K562 (cell line): ENCODE data around the gene LY6G5B. TPM values are rescaled to one million over a fixed set of nuclear protein-coding genes. Genes with fewer than 3 reads are reported as not detected.
A peak's percentile ranks its signal among the peaks of the same experiment; 100 is the strongest.

Experiments used
- CREB3L1 ChIP-seq: fragments of 450-650 bp; IDR thresholded peaks from 2 replicates; pipeline ENCODE4 v1.6.1; 2014; ENCODE audit warnings: low read depth, mild to moderate bottlenecking, moderate library complexity, borderline replicate concordance
- HDAC6 ChIP-seq: IDR thresholded peaks from 2 replicates; pipeline ENCODE4 v1.6.1; 2012; ENCODE audit warnings: low read depth, mild to moderate bottlenecking, control low read depth, inconsistent platforms, low read length, moderate library complexity
- NKRF ChIP-seq: fragments of 450-650 bp; IDR thresholded peaks from 2 replicates; pipeline ENCODE4 v1.6.1; 2016; ENCODE audit warnings: borderline replicate concordance
- RCOR1 ChIP-seq, 2 experiments: IDR thresholded peaks; 2 replicates each; pipeline ENCODE4 v1.6.1; 2012; ENCODE audit warnings: low read depth in 2 of 2, low read length in 2 of 2, borderline replicate concordance in 1 of 2, improper control_type of control experiment in 1 of 2
- RHOXF2B ChIP-seq: fragments of 250-450 bp; sonication (Bioruptor Pico); conservative IDR thresholded peaks from 2 replicates; pipeline ENCODE4 v1.5.1; 2021
- ZNF398 ChIP-seq: fragments of 250-450 bp; sonication (Bioruptor Pico); IDR thresholded peaks from 2 replicates; pipeline ENCODE4 v1.8.0; 2021; ENCODE audit warnings: moderate library complexity, mild to moderate bottlenecking, inconsistent platforms
- polyA plus RNA-seq, 8 experiments: library from polyadenylated mRNA; depleted of rRNA in 4 of 8; stranded (reverse) in 5 of 8; unstranded in 3 of 8; fragments of >200 nt; fragmentation: Nextera tagmentation in 2 of 8; fragmentation: Illumina TruSeq in 1 of 8; extraction: Ambion mirVana in 2 of 8; extraction: Trizol in 1 of 8; gene quantifications; 2 replicates each; pipeline versions ENCODE4 v1.2.1 to v1.2.3, GENCODE V29; 2011 to 2014; ENCODE audit warnings: inconsistent platforms in 1 of 8, missing spikeins in 1 of 8
- total RNA-seq, 7 experiments: library from RNA; depleted of rRNA in 6 of 7; stranded (reverse); fragments of >200 nt in 6 of 7; fragmentation: Illumina TruSeq in 2 of 7; extraction: Trizol in 2 of 7; gene quantifications; 2 replicates each; pipeline versions ENCODE4 v1.2.1 to v1.2.3, GENCODE V29; 2011 to 2021; ENCODE audit warnings: low replicate concordance in 1 of 7

The LY6G5B gene
- total and polyA plus RNA-seq, 9 of the 15 experiments (the other 6 are each of a cell fraction or from before 2014, with no cell fraction given): 6.0 to 27.0 (median 7.5) TPM

- TF ChIP-seq NKRF (peak; percentile 37), CREB3L1 (0 out of 2 replicates have a peak, but pooled peaks have one; percentile 31), RCOR1 (IDR thresholded peaks at IDR 0.05; ENCODE audit: borderline replicate concordance in 1 of 2, low read depth in 2 of 2, low read length in 2 of 2) (peak; percentile 55 to 83; a peak in 2 of 4 replicates), RHOXF2B (CRISPR knock-in tag) (peak; percentile 94), ZNF398 (no peak), HDAC6 (peak; percentile 68; the same call in 1 of the 2 replicates)
- TF ChIP-seq, all 486 proteins: peak for 195
Observed at GRCh38 chr6:31660381-31661261, 9.2 kb upstream of the LY6G5B start, which contains the start of gene C6orf47 (continued).
